K562 (cell line): Measurements from ENCODE around the gene NENF. TPM values are rescaled to one million over a fixed set of nuclear protein-coding genes. Genes with fewer than 3 reads are reported as not detected.

Experiments
- GTF2E2 ChIP-seq: fragments of 200-800 bp; sonication (Bioruptor generic); IDR thresholded peaks from 2 replicates; pipeline ENCODE4 v1.6.1; 2016; ENCODE audit warnings: missing genetic modification characterization, missing compliant biosample characterization
- KDM1A ChIP-seq, 2 experiments: fragments of 450-650 bp; IDR thresholded peaks; 2 replicates each; pipeline ENCODE4 v1.6.1; 2016; ENCODE audit warnings: mild to moderate bottlenecking in 2 of 2
- TEAD1 ChIP-seq, 2 experiments: fragments of 450-650 bp in 1 of 2; sonication (generic) in 1 of 2; formaldehyde crosslinking; IDR thresholded peaks; 2 replicates each; pipeline versions ENCODE4 v1.4.0 to v1.8.0; 2020 to 2022; ENCODE audit warnings: mild to moderate bottlenecking in 2 of 2, missing genetic modification reagents in 1 of 2
- ZNF639 ChIP-seq, 2 experiments: fragments of 200-800 bp in 1 of 2; sonication (Bioruptor generic) in 1 of 2; sonication (generic) in 1 of 2; formaldehyde crosslinking in 1 of 2; IDR thresholded peaks in 1 of 2; conservative IDR thresholded peaks in 1 of 2; 2 replicates each; pipeline versions ENCODE4 v1.5.0 to v1.6.1; 2016 to 2020; ENCODE audit warnings: missing compliant biosample characterization in 1 of 2, missing genetic modification characterization in 1 of 2, missing genetic modification reagents in 1 of 2
- polyA plus RNA-seq, 8 experiments: library from polyadenylated mRNA; depleted of rRNA in 4 of 8; stranded (reverse) in 5 of 8; unstranded in 3 of 8; fragments of >200 nt; fragmentation: Nextera tagmentation in 2 of 8; fragmentation: Illumina TruSeq in 1 of 8; extraction: Ambion mirVana in 2 of 8; extraction: Trizol in 1 of 8; gene quantifications; 2 replicates each; pipeline versions ENCODE4 v1.2.1 to v1.2.3, GENCODE V29; 2011 to 2014; ENCODE audit warnings: inconsistent platforms in 1 of 8, missing spikeins in 1 of 8
- total RNA-seq, 7 experiments: library from RNA; depleted of rRNA in 6 of 7; stranded (reverse); fragments of >200 nt in 6 of 7; fragmentation: Illumina TruSeq in 2 of 7; extraction: Trizol in 2 of 7; gene quantifications; 2 replicates each; pipeline versions ENCODE4 v1.2.1 to v1.2.3, GENCODE V29; 2011 to 2021; ENCODE audit warnings: low replicate concordance in 1 of 7
- TF ChIP-seq, protein P1 (sequence below): fragments of 250-450 bp; sonication (Bioruptor Pico); IDR thresholded peaks from 2 replicates; pipeline ENCODE4 v1.5.0; 2021; ENCODE audit warnings: mild to moderate bottlenecking, moderate library complexity
- TF ChIP-seq, protein P2 (sequence below): fragments of 250-450 bp; sonication (Bioruptor Pico); IDR thresholded peaks from 2 replicates; pipeline ENCODE4 v1.5.0; 2021; ENCODE audit warnings: mild to moderate bottlenecking, borderline replicate concordance

NENF gene
- total and polyA plus RNA-seq, 9 of the 15 experiments (the other 6 are each of a cell fraction or from before 2014, with no cell fraction given): 6.1 to 100 (median 72.8) TPM

DNA sequence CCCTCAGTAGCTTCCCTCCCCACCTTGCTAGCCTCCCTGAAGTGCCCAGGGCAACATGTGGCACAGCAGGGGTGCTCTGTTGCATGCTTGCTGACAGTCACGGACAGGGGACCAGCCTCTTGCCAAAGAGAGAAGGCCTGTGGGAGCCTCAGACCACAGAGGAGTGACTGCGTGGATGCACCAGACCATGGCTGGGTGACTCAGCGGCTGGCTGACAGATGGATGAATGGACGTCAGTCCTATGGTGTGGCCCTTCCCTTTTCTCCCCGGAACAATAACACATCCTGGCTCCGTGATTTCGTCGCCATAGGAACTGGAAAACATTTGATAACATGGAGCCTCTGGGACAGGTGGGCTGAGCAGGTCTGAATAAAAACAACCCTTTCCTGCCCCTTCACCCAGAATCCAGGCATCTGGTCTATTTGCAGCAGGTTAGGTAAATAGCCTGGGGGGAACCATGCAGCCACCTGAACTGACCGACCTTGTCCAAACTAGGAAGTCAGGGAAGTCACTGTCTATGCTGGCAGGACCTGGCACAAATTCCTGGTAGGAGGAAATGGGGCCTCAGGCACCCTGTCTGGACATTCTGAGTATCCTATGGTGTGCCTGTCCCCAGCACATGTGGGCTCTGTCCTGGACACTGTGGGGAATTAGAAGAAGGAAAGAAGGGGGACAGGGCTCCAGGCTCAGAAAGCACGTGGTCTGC is 53.3 kb downstream of the NENF start (continued):
- 0 out of 4 replicates have a peak, but pooled peaks of 1 of the 2 experiments have one; percentile 40 for TF ChIP-seq ZNF639 (CRISPR knock-in tag; conservative IDR thresholded peaks at IDR 0.05 in 1 of 2, IDR thresholded peaks at IDR 0.05 in 1 of 2)
- no peak for TF ChIP-seq GTF2E2
- TF ChIP-seq, protein P1, sequence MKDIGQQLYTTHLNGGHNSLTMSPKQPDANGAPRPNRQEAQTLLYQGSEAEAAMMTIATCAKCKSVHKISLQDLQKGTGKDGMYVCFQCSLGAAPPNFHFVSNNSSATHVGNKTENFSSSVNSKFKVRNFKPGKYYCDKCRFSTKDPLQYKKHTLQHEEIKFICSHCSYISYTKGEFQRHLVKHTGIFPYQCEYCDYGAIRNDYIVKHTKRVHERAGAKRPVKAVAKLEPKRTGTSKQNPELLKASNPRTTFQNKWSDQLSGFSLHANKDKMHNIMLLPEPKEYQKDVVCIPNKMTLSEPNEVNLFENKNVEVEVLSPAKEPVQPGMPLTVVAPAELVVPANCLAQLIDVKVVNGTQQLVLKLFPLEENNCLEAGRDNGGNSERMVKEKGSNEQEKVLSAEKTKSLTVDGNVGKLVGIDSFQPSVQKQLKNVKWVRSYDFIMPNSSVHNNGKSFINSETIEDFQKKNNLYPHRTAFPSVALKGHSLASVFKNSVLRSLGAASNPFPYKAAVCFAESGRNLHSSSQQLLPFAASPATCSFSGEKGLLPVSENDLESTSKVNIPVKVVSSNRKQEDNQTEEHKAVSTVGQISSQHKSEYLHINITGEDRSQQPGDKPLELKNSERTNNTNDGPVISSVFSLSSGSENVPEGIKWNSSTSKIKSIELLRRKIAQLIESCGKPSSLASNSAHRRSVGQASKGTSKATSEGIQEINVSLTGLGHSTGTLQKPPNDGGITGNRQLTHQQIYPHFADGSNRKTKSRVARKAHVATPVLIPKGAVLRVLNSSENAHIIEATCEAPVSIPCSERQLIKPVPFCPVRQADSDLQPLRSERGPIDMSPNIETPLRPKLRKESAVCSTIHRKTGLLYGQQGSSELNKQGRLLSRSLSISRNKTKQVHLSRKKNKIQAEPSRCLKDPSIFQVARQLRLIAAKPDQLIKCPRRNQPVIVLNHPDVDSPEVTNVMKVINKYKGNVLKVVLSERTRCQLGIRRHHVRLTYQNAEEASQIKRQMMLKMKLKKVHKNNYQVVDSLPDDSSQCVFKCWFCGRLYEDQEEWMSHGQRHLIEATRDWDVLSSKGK (CRISPR knock-in tag): no peak
- peak in 1 of 2 experiments; percentile 23; a peak in 1 of 4 replicates for TF ChIP-seq TEAD1 (CRISPR knock-in tag; IDR thresholded peaks at IDR 0.05)
- TF ChIP-seq KDM1A (IDR thresholded peaks at IDR 0.05): peak in 1 of 2 experiments; percentile 34; a peak in 2 of 4 replicates
- TF ChIP-seq, protein P2, sequence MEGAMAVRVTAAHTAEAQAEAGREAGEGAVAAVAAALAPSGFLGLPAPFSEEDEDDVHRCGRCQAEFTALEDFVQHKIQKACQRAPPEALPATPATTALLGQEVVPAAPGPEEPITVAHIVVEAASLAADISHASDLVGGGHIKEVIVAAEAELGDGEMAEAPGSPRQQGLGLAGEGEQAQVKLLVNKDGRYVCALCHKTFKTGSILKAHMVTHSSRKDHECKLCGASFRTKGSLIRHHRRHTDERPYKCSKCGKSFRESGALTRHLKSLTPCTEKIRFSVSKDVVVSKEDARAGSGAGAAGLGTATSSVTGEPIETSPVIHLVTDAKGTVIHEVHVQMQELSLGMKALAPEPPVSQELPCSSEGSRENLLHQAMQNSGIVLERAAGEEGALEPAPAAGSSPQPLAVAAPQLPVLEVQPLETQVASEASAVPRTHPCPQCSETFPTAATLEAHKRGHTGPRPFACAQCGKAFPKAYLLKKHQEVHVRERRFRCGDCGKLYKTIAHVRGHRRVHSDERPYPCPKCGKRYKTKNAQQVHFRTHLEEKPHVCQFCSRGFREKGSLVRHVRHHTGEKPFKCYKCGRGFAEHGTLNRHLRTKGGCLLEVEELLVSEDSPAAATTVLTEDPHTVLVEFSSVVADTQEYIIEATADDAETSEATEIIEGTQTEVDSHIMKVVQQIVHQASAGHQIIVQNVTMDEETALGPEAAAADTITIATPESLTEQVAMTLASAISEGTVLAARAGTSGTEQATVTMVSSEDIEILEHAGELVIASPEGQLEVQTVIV: no peak
